ENCODE measurements around the gene SLC4A5.

Gene SLC4A5

DNA sequence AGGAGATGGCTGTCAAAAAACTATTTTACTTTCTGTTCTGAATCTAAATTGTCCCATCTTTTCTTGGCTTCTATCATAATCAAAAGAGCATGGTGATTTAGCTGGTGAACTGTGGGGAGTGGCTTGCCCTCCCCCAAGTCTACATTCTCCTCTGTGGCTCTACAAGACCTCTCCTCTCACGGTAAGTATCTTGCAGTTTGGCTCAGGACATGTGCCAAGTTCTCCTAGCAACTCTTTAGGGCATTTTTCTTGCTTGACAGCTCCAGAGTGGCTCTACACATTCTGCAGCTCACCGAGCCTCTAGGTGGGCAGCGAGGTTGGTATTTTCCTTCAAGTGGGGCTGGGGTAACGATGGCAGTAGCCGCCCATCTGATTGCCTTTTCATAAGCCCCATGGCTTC lies 29.1 kb downstream of the SLC4A5 start:
- ChIA-PET POLR2A (no interaction called here), CTCF (interaction anchor here (3.9 kb wide), 1 partner anchor 20 kb away, joined by 31 read pairs; no protein-coding TSS in a partner anchor)
- no peak for DNase-seq (ENCODE audit: low read depth, low spot score)
- H3K4me3 ChIP-seq (ENCODE audit: low read depth, low read length), result no peak overlapping the region
- TF ChIP-seq CTCF (IDR thresholded peaks at IDR 0.05; ENCODE audit: insufficient read depth, low read length, missing control alignments), result no peak

- POLR2A ChIA-PET, result no interaction called here
- CTCF ChIA-PET, result interaction anchor here (3.9 kb wide), 1 partner anchor 21 kb away, joined by 31 read pairs; no protein-coding TSS in a partner anchor
These were observed 29.7 kb downstream of the SLC4A5 start for GRCh38 chr2:74313497-74313896.

GRCh38 chr2:74312913-74313312 lies 30.3 kb downstream of the SLC4A5 start:
- DNase-seq (ENCODE audit: low read depth, low spot score), result no peak
- CTCF ChIA-PET, result no interaction called here
- POLR2A ChIA-PET, result no interaction called here
- no peak for TF ChIP-seq CTCF (IDR thresholded peaks at IDR 0.05; ENCODE audit: insufficient read depth, low read length, missing control alignments)
- no peak overlapping the region for H3K4me3 ChIP-seq (ENCODE audit: low read depth, low read length)

More at GRCh38 chr2:74313497-74313896, 29.7 kb downstream of the SLC4A5 start:
- no peak for DNase-seq (ENCODE audit: low read depth, low spot score)
- no peak for TF ChIP-seq CTCF (IDR thresholded peaks at IDR 0.05; ENCODE audit: insufficient read depth, low read length, missing control alignments)
- H3K4me3 ChIP-seq (ENCODE audit: low read depth, low read length), result no peak overlapping the region

GRCh38 chr2:74307720-74308119 lies 35.5 kb downstream of the SLC4A5 start:
- ChIA-PET CTCF (interaction anchor here (1.3 kb wide), 1 partner anchor 33 kb away, joined by 3 read pairs; no protein-coding TSS in a partner anchor), POLR2A (no interaction called here)
- no peak overlapping the region for H3K4me3 ChIP-seq (ENCODE audit: low read depth, low read length)
- no peak for TF ChIP-seq CTCF (IDR thresholded peaks at IDR 0.05; ENCODE audit: insufficient read depth, low read length, missing control alignments)
- DNase-seq (ENCODE audit: low read depth, low spot score), result no peak

DNA sequence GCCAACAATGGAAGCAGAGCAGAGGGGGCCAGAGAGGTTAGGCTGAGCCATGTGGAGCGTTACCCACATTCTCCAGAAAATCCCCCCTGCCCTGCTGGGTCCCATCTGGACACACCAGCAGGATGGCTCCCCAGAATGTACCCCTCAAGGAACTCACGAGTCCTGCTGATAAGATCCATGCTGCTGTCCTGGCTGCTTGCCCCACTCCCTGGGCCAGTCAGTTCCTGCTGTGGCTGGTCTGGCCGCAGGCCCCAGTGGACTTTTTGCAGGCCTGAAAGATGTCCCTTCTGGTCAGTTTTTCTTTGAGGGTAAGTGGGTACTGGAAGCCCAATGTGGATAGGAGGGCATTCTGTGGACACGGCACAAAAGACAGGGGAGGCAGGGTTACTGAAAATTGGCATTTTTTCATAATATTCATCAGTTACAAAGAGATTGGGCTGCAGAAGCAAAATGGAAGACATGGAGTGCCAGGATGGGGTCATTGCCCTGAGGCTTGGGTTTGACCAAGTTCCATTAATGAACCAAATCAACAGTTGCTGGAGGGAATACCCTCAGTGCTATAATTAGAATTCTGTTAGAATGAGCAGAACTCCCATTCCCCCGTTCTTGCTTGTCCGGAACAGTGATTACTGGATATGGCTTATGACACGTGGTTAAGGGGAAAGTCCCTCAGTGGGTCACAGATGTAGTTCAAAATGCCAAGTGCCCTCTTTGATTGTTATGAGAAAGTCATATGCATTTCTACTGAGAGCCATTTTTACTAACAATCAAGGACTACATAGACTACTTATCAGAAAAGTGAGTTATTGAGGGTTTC lies 38.7 kb downstream of the SLC4A5 start:
- no peak overlapping the region for H3K4me3 ChIP-seq (ENCODE audit: low read depth, low read length)
- no peak for TF ChIP-seq CTCF (IDR thresholded peaks at IDR 0.05; ENCODE audit: insufficient read depth, low read length, missing control alignments)
- POLR2A ChIA-PET, result no interaction called here
- DNase-seq (ENCODE audit: low read depth, low spot score), result no peak
- CTCF ChIA-PET, result no interaction called here

- H3K4me3 ChIP-seq (ENCODE audit: low read depth, low read length), result no peak overlapping the region
- ChIA-PET CTCF (no interaction called here), POLR2A (no interaction called here)
- DNase-seq (ENCODE audit: low read depth, low spot score), result no peak
- no peak for TF ChIP-seq CTCF (IDR thresholded peaks at IDR 0.05; ENCODE audit: insufficient read depth, low read length, missing control alignments)
These were observed 40.4 kb downstream of the SLC4A5 start for GRCh38 chr2:74302865-74303264.

Measured in AG04449 (cell line).